GM12878 (cell line): ENCODE measurements around the gene STAG2. TPM values are rescaled to one million over a fixed set of nuclear protein-coding genes. Genes with fewer than 3 reads are reported as not detected.

Source experiments
- ATAC-seq: fragments of 200-7000 bp; cut with Tn5 transposase; 3 replicates; pipeline ENCODE4 v1.9.1; 2020; ENCODE audit warnings: mild to moderate bottlenecking, moderate library complexity
- Bru-seq: library from RNA; stranded (reverse); fragments of 400-500 nt; gene quantifications from one replicate; lab custom pipeline; 2021; lab: Mats Ljungman, UMichigan
- BruChase-seq, 2 experiments: library from RNA; stranded (reverse); fragments of 400-500 nt; gene quantifications; one replicate each; lab custom pipeline; 2021; lab: Mats Ljungman, UMichigan
- BruUV-seq: library from RNA; stranded (reverse); fragments of 400-500 nt; replicated peaks from 2 replicates; lab custom pipeline; 2021; lab: Mats Ljungman, UMichigan
- CTCF ChIA-PET: fragments of 300-600 bp; sonication (Branson Sonifier 250); formaldehyde crosslinking; extraction: SDS; loops from one replicate; lab custom pipeline; 2021; ENCODE audit warnings: inconsistent platforms; lab: Yijun Ruan, JAX
- POLR2A ChIA-PET: fragments of 350-600 bp; formaldehyde crosslinking; extraction: SDS; loops from one replicate; lab custom pipeline; 2021; ENCODE audit warnings: inconsistent platforms; lab: Charles Lee
- RAD21 ChIA-PET: fragments of 300-600 bp; sonication (Branson Sonifier 250); formaldehyde crosslinking; loops from one replicate; lab custom pipeline; 2023; ENCODE audit warnings: antibody characterized with exemption; ENCODE audit not compliant: unreplicated experiment; lab: Charles Lee
- SMC1A ChIA-PET: fragments of 300-600 bp; sonication (Branson Sonifier 250); formaldehyde crosslinking; loops from one replicate; lab custom pipeline; 2023; ENCODE audit not compliant: unreplicated experiment, uncharacterized antibody; lab: Charles Lee
- DNase-seq: peaks from one replicate; pipeline ENCODE4 v3.0.0-alpha.2; 2011; ENCODE audit warnings: low read depth, low spot score
- FAIRE-seq: peaks from 3 replicates; lab custom pipeline; 2011; peaks lifted over from hg19 to GRCh38; lab: Jason Lieb, UNC
- H2AFZ ChIP-seq: 2 replicates; pipeline ENCODE4 v1.6.0; 2011; ENCODE audit warnings: low read depth, low read length, control low read depth; ENCODE audit not compliant: control insufficient read depth
- H3K27ac ChIP-seq: 2 replicates; pipeline ENCODE4 v1.5.1; 2011; ENCODE audit warnings: control low read depth; ENCODE audit not compliant: control insufficient read depth, insufficient read depth
- H3K27me3 ChIP-seq, 2 experiments: replicated peaks in 1 of 2; 2 replicates each; pipeline versions ENCODE4 v1.6.0 to v1.6.1; 2011; ENCODE audit warnings: low read length in 1 of 2; ENCODE audit not compliant: control insufficient read depth in 2 of 2, insufficient read depth in 2 of 2
- H3K36me3 ChIP-seq, 2 experiments: 2 replicates each; pipeline ENCODE4 v1.5.1; 2011; ENCODE audit warnings: low read length in 1 of 2; ENCODE audit not compliant: control insufficient read depth in 2 of 2, insufficient read depth in 2 of 2
- H3K4me1 ChIP-seq: 2 replicates; pipeline ENCODE4 v1.6.1; 2011; ENCODE audit warnings: mild to moderate bottlenecking, low read length, moderate library complexity, mixed read lengths; ENCODE audit not compliant: control insufficient read depth, insufficient read depth
- H3K4me2 ChIP-seq: 2 replicates; pipeline ENCODE4 v1.6.0; 2011; ENCODE audit warnings: control low read depth; ENCODE audit not compliant: control insufficient read depth, insufficient read depth
- H3K4me3 ChIP-seq: fragments of 200-600 bp; sonication (generic); 2 replicates; pipeline ENCODE4 v1.5.1; 2016
- H3K79me2 ChIP-seq: 2 replicates; pipeline ENCODE4 v1.6.0; 2011; ENCODE audit warnings: low read length; ENCODE audit not compliant: control insufficient read depth, insufficient read depth
- H3K9ac ChIP-seq: 2 replicates; pipeline ENCODE4 v1.8.0; 2011; ENCODE audit warnings: low read length, control low read depth, mixed read lengths; ENCODE audit not compliant: control insufficient read depth, insufficient read depth
- H3K9me3 ChIP-seq: replicated peaks from 3 replicates; pipeline ENCODE4 v1.5.1; 2011; ENCODE audit warnings: mild to moderate bottlenecking, low read length; ENCODE audit not compliant: control insufficient read depth, insufficient read depth
- H4K20me1 ChIP-seq: 2 replicates; pipeline ENCODE4 v1.6.0; 2011; ENCODE audit not compliant: control insufficient read depth, insufficient read depth
- CHD2 ChIP-seq: IDR thresholded peaks from 2 replicates; pipeline ENCODE4 v1.6.1; 2011; ENCODE audit warnings: low read depth, low read length, improper control_type of control experiment, borderline replicate concordance
- HCFC1 ChIP-seq: fragments of 150-350 bp; IDR thresholded peaks from 2 replicates; pipeline ENCODE4 v1.6.1; 2014; ENCODE audit warnings: low read length
- MXI1 ChIP-seq: fragments of 150-350 bp; IDR thresholded peaks from 2 replicates; pipeline ENCODE4 v1.6.1; 2011; ENCODE audit warnings: low read depth, mild to moderate bottlenecking, inconsistent platforms, low read length, improper control_type of control experiment
- POLR2A ChIP-seq: IDR thresholded peaks from 2 replicates; pipeline ENCODE4 v1.6.1; 2011; ENCODE audit warnings: low read depth, mild to moderate bottlenecking, low read length
- RUNX3 ChIP-seq: IDR thresholded peaks from 2 replicates; pipeline ENCODE4 v1.6.1; 2012; ENCODE audit warnings: low read length, inconsistent platforms
- SREBF1 ChIP-seq: IDR thresholded peaks from 2 replicates; pipeline ENCODE4 v1.6.1; 2012; ENCODE audit warnings: mild to moderate bottlenecking, low read length
- WGBS: methylation state at CpG from one replicate; pipeline ENCODE4 v1.1.6; 2016; ENCODE audit warnings: low lambda C conversion rate; ENCODE audit not compliant: insufficient replicate concordance, insufficient coverage; ENCODE audit errors: missing lambda C conversion rate; 5-methylcytosine and 5-hydroxymethylcytosine counted together
- in situ Hi-C: fragments of 300-500 bp; cut with MboI; formaldehyde crosslinking; loops from 9 replicates; pipeline ENCODE4 v1.14.3; 2018; ENCODE audit warnings: mixed read lengths
- intact Hi-C: fragments of 100-400 bp; cut with micrococcal nuclease; formaldehyde crosslinking; loops from one replicate; pipeline ENCODE4 v1.14.2; 2022; ENCODE audit not compliant: unreplicated experiment
- long read RNA-seq, 2 experiments: library from polyadenylated mRNA; unstranded; transcript quantifications; one replicate each; pipeline ENCODE4 v2.0.0, GENCODE V29; 2019 to 2020
- polyA minus RNA-seq, 3 experiments: library from RNA; depleted of rRNA, polyadenylated mRNA; stranded (reverse); fragments of >200 nt; gene quantifications; 2 replicates each; pipeline ENCODE4 v1.2.3, GENCODE V29; 2011
- polyA plus RNA-seq, 11 experiments: library from polyadenylated mRNA; depleted of rRNA in 4 of 11; unstranded in 6 of 11; stranded (reverse) in 5 of 11; fragments of >200 nt; fragmentation: Nextera tagmentation in 4 of 11; fragmentation: Illumina TruSeq in 1 of 11; extraction: Ambion mirVana in 4 of 11; extraction: Trizol in 1 of 11; gene quantifications; 1 replicate in 1 of 11; 2 replicates in 10 of 11; pipeline versions ENCODE4 v1.2.1 to v1.2.3, GENCODE V29; 2011 to 2016; ENCODE audit warnings: inconsistent platforms in 2 of 11, missing spikeins in 2 of 11, low read depth in 1 of 11
- total RNA-seq, 4 experiments: library from RNA; depleted of rRNA in 3 of 4; stranded (reverse); fragments of >200 nt in 3 of 4; fragmentation: Illumina TruSeq in 1 of 4; extraction: Trizol in 1 of 4; gene quantifications; 2 replicates each; pipeline versions ENCODE4 v1.2.1 to v1.2.3, GENCODE V29; 2013 to 2021
- TF ChIP-seq, protein P1 (sequence below): IDR thresholded peaks from 2 replicates; pipeline ENCODE4 v1.6.1; 2012; ENCODE audit warnings: improper control_type of control experiment, low read depth, low read length; ENCODE audit not compliant: insufficient replicate concordance
- TF ChIP-seq, protein P2 (sequence below): fragments of 450-650 bp; IDR thresholded peaks from 2 replicates; pipeline ENCODE4 v1.6.1; 2017; ENCODE audit warnings: mild to moderate bottlenecking
- TF ChIP-seq, protein P3 (sequence below): IDR thresholded peaks from 2 replicates; pipeline ENCODE4 v1.6.1; 2011; ENCODE audit warnings: borderline replicate concordance, low read depth, mild to moderate bottlenecking, moderate library complexity, mixed read lengths, low read length; ENCODE audit not compliant: insufficient read depth; ENCODE audit errors: extremely low read length

The STAG2 gene
- 144 and 145 TPM in 2 replicates for total RNA-seq (2013; cell fraction: nucleolus; rRNA removed)
- total RNA-seq (2014; rRNA removed) (50.7 and 64.2 TPM in 2 replicates), total RNA-seq (2014; rRNA removed; fragmentation: Illumina TruSeq; extraction: Trizol) (84.2 and 85.4 TPM in 2 replicates), total RNA-seq (2021) (61.4 and 64.2 TPM in 2 replicates), polyA plus RNA-seq (2011; rRNA removed) (72.3 and 119 TPM in 2 replicates), polyA plus RNA-seq (2014; fragmentation: Illumina TruSeq; extraction: Trizol) (63.8 and 78.2 TPM in 2 replicates), polyA plus RNA-seq (2014; fragmentation: Nextera tagmentation; extraction: Ambion mirVana) (10 to 100 TPM; 26.9 to 27.8 TPM), polyA plus RNA-seq (2014; rRNA removed) (25.7 and 30.8 TPM in 2 replicates), polyA plus RNA-seq (2016; fragmentation: Nextera tagmentation; extraction: Ambion mirVana) (10 to 100 TPM; 40.7 to 42.7 TPM), polyA minus RNA-seq (2011; rRNA and poly(A)+ RNA removed) (75.2 and 145 TPM in 2 replicates), Bru-seq, nascent RNA (percentile 90 among the genes with signal in this experiment), BruChase-seq, experiment 1, labeled RNA remaining after a 6-hour chase (percentile 91 among the genes with signal in this experiment), BruChase-seq, experiment 2, labeled RNA remaining after a 2-hour chase (percentile 90 among the genes with signal in this experiment)
- polyA plus RNA-seq (2011; ENCODE audit: low read depth): 20.1 TPM
- 21.7 and 28.5 TPM in 2 replicates for polyA plus RNA-seq (2011; cell fraction: cytosol; rRNA removed)
- polyA plus RNA-seq (2011; cell fraction: nucleus; rRNA removed): 31.0 and 38.0 TPM in 2 replicates
- 32.3 and 40.4 TPM in 2 replicates for polyA plus RNA-seq (2012)
- 42.8 and 55.6 TPM in 2 replicates for polyA minus RNA-seq (2011; cell fraction: cytosol; rRNA and poly(A)+ RNA removed)
- 31.2 and 38.6 TPM in 2 replicates for polyA minus RNA-seq (2011; cell fraction: nucleus; rRNA and poly(A)+ RNA removed)
- long read RNA-seq, experiment 1, partial matches to known transcripts: 3 of 7 reads
- long read RNA-seq, experiment 1, other reads (novel, unspliced or antisense): 4 of 7 reads
- long read RNA-seq, experiment 2, partial matches to known transcripts: 55 of 86 reads
- long read RNA-seq, experiment 2, other reads (novel, unspliced or antisense): 31 of 86 reads

DNA sequence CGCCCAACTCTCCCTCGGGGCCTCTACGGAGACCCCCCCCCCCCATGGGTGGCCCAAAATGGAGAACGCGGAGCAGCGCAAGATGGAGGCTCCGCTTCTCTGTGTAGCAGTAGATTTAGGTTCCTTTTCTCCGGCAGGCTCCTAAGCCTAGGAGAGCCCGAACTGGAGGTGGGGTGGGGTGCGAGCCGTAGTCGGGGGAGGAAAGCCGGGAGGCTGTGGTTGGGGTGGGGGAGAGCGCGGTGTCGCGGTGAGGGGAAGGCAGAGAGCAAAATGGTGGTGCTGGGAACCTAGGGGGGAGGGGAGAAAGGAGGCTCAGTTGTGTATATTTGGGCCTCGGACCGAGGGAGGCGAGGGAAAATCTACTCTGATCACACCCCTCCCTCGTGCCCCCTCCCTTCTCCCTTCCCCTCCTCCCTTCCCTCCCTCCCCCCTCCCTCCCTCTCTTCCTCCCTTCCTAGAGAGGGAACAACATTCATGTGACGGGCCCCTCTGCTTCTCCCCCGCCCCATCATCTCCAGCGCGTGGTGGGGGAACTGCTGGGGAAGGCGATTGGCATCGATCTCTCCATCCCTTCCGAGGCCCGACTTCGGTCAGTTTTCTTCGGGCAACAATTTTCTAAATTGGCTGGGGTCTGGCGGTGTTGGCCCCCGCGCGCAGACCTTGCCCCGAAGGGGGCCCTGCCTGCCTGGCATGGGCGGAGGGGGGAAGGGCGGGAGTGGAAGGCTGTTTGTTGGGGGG lies at the start of gene STAG2:
STAG2 (plus strand) TSS at position 439 of the 738 bp plus-strand sequence. CDS start 60,922 bp downstream, outside the sequence.
- H3K9ac ChIP-seq: peak within 1 kb of the TSS; percentile 92
- DNase-seq (peak; percentile 21), FAIRE-seq (no peak), ATAC-seq (peak; percentile 50)
- H3K27ac ChIP-seq: peak within 1 kb of the TSS; percentile 89
- BruUV-seq: no TSS peak
- POLR2A ChIA-PET: interaction anchor here (0.6 kb wide), 4 partner anchors 59 to 327 kb away, joined by 3 to 7 read pairs (median 4); no protein-coding TSS in a partner anchor
- no peaks in the 10 kb centered on the region for H3K4me1 ChIP-seq
- peaks cover 55% of the 10 kb centered on the region for H3K79me2 ChIP-seq
- in situ Hi-C loops (no loop called here), intact Hi-C loops (loop anchor here (2.0 to 10.0 kb wide), 4 partner anchors 56 to 433 kb away; no protein-coding TSS in a partner anchor)
- no peaks in the 10 kb centered on the region; a peak in 1 of 4 replicates for H3K36me3 ChIP-seq
- 45% methylated on average over 23 of the region's 38 CpGs for WGBS
- H3K4me2 ChIP-seq: 0 out of 2 replicates have a peak within 1 kb of the TSS, but pooled peaks have one; percentile 7
- CTCF ChIA-PET: interaction anchor here (1.2 kb wide), 1 partner anchor 57 kb away, joined by 3 read pairs; no protein-coding TSS in a partner anchor
- H4K20me1 ChIP-seq: no peaks in the 10 kb centered on the region
- no peaks in the 10 kb centered on the region for H3K27me3 ChIP-seq
- SMC1A ChIA-PET: interaction anchor here (1.7 to 2.1 kb wide), 2 partner anchors 49 to 56 kb away, joined by 5 read pairs; no protein-coding TSS in a partner anchor
- peak within 1 kb of the TSS; percentile 83 for H3K4me3 ChIP-seq
- peak within 1 kb of the TSS; percentile 17; the same call in 1 of the 2 replicates for H2AFZ ChIP-seq
- H3K9me3 ChIP-seq: no peaks in the 10 kb centered on the region
- RAD21 ChIA-PET: interaction anchor here (0.6 to 1.0 kb wide), 3 partner anchors 102 to 383 kb away, joined by 3 to 9 read pairs (median 3); no protein-coding TSS in a partner anchor
- TF ChIP-seq SREBF1 (no peak), HCFC1 (no peak), CHD2 (peak; percentile 41), MXI1 (0 out of 2 replicates have a peak, but pooled peaks have one; percentile 10), POLR2A (peak; percentile 50), RUNX3 (peak; percentile 46; the same call in 1 of the 2 replicates)
- TF ChIP-seq, protein P1, sequence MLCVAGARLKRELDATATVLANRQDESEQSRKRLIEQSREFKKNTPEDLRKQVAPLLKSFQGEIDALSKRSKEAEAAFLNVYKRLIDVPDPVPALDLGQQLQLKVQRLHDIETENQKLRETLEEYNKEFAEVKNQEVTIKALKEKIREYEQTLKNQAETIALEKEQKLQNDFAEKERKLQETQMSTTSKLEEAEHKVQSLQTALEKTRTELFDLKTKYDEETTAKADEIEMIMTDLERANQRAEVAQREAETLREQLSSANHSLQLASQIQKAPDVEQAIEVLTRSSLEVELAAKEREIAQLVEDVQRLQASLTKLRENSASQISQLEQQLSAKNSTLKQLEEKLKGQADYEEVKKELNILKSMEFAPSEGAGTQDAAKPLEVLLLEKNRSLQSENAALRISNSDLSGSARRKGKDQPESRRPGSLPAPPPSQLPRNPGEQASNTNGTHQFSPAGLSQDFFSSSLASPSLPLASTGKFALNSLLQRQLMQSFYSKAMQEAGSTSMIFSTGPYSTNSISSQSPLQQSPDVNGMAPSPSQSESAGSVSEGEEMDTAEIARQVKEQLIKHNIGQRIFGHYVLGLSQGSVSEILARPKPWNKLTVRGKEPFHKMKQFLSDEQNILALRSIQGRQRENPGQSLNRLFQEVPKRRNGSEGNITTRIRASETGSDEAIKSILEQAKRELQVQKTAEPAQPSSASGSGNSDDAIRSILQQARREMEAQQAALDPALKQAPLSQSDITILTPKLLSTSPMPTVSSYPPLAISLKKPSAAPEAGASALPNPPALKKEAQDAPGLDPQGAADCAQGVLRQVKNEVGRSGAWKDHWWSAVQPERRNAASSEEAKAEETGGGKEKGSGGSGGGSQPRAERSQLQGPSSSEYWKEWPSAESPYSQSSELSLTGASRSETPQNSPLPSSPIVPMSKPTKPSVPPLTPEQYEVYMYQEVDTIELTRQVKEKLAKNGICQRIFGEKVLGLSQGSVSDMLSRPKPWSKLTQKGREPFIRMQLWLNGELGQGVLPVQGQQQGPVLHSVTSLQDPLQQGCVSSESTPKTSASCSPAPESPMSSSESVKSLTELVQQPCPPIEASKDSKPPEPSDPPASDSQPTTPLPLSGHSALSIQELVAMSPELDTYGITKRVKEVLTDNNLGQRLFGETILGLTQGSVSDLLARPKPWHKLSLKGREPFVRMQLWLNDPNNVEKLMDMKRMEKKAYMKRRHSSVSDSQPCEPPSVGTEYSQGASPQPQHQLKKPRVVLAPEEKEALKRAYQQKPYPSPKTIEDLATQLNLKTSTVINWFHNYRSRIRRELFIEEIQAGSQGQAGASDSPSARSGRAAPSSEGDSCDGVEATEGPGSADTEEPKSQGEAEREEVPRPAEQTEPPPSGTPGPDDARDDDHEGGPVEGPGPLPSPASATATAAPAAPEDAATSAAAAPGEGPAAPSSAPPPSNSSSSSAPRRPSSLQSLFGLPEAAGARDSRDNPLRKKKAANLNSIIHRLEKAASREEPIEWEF: no peak
- TF ChIP-seq, protein P2, sequence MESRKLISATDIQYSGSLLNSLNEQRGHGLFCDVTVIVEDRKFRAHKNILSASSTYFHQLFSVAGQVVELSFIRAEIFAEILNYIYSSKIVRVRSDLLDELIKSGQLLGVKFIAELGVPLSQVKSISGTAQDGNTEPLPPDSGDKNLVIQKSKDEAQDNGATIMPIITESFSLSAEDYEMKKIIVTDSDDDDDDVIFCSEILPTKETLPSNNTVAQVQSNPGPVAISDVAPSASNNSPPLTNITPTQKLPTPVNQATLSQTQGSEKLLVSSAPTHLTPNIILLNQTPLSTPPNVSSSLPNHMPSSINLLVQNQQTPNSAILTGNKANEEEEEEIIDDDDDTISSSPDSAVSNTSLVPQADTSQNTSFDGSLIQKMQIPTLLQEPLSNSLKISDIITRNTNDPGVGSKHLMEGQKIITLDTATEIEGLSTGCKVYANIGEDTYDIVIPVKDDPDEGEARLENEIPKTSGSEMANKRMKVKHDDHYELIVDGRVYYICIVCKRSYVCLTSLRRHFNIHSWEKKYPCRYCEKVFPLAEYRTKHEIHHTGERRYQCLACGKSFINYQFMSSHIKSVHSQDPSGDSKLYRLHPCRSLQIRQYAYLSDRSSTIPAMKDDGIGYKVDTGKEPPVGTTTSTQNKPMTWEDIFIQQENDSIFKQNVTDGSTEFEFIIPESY: no peak
- TF ChIP-seq, protein P3, sequence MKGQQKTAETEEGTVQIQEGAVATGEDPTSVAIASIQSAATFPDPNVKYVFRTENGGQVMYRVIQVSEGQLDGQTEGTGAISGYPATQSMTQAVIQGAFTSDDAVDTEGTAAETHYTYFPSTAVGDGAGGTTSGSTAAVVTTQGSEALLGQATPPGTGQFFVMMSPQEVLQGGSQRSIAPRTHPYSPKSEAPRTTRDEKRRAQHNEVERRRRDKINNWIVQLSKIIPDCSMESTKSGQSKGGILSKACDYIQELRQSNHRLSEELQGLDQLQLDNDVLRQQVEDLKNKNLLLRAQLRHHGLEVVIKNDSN: no peak
